Measurements from ENCODE around the gene NFIA.

Gene NFIA

DNA sequence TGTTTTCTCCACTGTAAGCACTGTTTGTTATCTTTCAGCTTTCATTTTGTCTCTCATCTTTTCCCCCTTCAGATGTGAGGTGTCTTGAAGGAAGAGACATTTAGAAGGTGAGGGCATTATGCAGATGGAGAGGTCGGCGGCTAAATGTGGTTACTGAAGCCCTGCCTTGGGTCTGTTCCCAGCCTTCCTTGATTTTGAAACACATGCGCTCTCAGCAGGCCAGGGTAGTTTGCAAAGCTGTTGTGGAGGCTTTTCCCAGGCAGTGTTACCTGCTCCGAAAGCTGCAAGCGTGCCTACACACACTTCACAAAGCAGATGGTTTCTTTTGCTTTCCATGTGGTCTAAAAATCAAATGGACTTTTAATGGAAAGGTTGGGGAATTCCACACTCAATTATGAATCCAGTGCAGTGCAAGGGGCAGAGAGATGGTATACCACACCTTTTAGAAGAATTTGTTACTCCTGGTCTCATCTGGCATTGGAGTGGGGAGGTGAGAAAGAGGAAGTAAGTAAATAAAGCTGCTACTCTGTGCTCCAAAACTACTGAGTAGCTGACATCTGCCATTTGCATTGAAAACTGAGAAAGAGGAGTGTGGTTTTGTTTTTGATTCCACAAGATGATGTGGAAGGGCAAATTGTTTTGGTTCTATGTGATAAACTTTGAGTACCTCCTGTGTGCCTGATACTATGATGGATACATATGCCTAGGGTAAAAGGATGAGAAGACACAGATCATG is 91.9 kb downstream of the NFIA start:
- H2AFZ ChIP-seq (ENCODE audit: low read depth, low read length): no peak overlapping the region
- H3K9me3 ChIP-seq (ENCODE audit: low read length): no peaks in the 10 kb centered on the region
- no peak overlapping the region for H3K4me3 ChIP-seq (ENCODE audit: low read length)
- no peaks in the 10 kb centered on the region for H3K36me3 ChIP-seq (ENCODE audit: insufficient read depth, low read length)
- no peaks in the 10 kb centered on the region for H3K27me3 ChIP-seq (ENCODE audit: insufficient read depth, low read length)
- H3K4me1 ChIP-seq (ENCODE audit: insufficient read depth, low read length): no peaks in the 10 kb centered on the region

GRCh38 chr1:61175976-61176375 is 93.6 kb downstream of the NFIA start:
- no peak overlapping the region for H3K4me3 ChIP-seq (ENCODE audit: low read length)
- no peak overlapping the region for H2AFZ ChIP-seq (ENCODE audit: low read depth, low read length)
- H3K9me3 ChIP-seq (ENCODE audit: low read length): no peaks in the 10 kb centered on the region
- no peaks in the 10 kb centered on the region for H3K4me1 ChIP-seq (ENCODE audit: insufficient read depth, low read length)
- H3K36me3 ChIP-seq (ENCODE audit: insufficient read depth, low read length): no peaks in the 10 kb centered on the region
- no peaks in the 10 kb centered on the region for H3K27me3 ChIP-seq (ENCODE audit: insufficient read depth, low read length)

GRCh38 chr1:61181067-61182038 is 99.0 kb downstream of the NFIA start:
- Histone ChIP-seq H3K9me3 (ENCODE audit: low read length) (no peaks in the 10 kb centered on the region), H3K36me3 (ENCODE audit: insufficient read depth, low read length) (no peaks in the 10 kb centered on the region), H3K27me3 (ENCODE audit: insufficient read depth, low read length) (no peaks in the 10 kb centered on the region), H3K4me3 (ENCODE audit: low read length) (no peak overlapping the region), H2AFZ (ENCODE audit: low read depth, low read length) (no peak overlapping the region), H3K4me1 (ENCODE audit: insufficient read depth, low read length) (no peaks in the 10 kb centered on the region)

DNA sequence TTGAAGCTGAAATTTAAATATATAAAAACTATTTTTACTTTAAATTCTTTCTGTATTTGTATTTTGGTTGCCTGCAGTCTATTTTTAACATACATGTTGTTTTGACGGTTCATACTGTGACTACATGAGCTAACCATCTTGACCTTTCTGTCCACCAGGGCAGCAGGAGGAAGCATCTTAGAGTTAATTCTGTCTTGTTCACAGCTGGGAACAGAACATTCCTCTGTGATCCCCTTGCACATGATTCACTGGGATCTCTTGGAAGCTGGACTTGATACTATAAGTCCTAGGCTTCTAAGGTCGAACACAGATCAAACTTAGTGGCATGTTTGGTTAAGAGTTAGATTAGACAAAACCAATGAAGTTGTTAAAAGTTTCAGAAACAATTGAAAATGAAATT is 99.7 kb downstream of the NFIA start:
- no peak overlapping the region for H3K4me3 ChIP-seq (ENCODE audit: low read length)
- H3K36me3 ChIP-seq (ENCODE audit: insufficient read depth, low read length): no peaks in the 10 kb centered on the region
- H3K9me3 ChIP-seq (ENCODE audit: low read length): no peaks in the 10 kb centered on the region
- H3K4me1 ChIP-seq (ENCODE audit: insufficient read depth, low read length): no peaks in the 10 kb centered on the region
- H2AFZ ChIP-seq (ENCODE audit: low read depth, low read length): no peak overlapping the region
- no peaks in the 10 kb centered on the region for H3K27me3 ChIP-seq (ENCODE audit: insufficient read depth, low read length)

DNA sequence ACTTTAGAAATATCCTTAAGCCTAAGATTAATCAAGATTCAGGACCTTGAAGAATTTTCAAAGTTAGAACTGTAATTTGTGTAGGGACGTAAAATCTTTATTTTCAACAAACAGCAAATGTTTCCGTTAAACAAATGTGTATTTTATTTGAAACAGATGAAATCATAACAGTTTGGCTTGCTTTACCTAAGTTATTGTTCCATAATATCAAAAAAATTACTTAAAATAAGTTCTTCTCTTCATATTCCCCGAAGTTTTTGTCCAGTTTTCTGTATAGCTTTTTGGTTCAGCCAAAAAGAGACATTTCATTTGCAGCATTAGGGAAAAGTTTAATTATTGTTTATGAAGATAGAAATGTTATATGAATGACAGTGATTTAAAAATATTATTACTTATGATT is 100.1 kb downstream of the NFIA start:
- Histone ChIP-seq H3K9me3 (ENCODE audit: low read length) (no peaks in the 10 kb centered on the region), H2AFZ (ENCODE audit: low read depth, low read length) (no peak overlapping the region), H3K4me1 (ENCODE audit: insufficient read depth, low read length) (no peaks in the 10 kb centered on the region), H3K4me3 (ENCODE audit: low read length) (no peak overlapping the region), H3K36me3 (ENCODE audit: insufficient read depth, low read length) (no peaks in the 10 kb centered on the region), H3K27me3 (ENCODE audit: insufficient read depth, low read length) (no peaks in the 10 kb centered on the region)

- Histone ChIP-seq H3K9me3 (ENCODE audit: low read length) (no peaks in the 10 kb centered on the region), H2AFZ (ENCODE audit: low read depth, low read length) (no peak overlapping the region), H3K4me3 (ENCODE audit: low read length) (no peak overlapping the region), H3K36me3 (ENCODE audit: insufficient read depth, low read length) (no peaks in the 10 kb centered on the region), H3K27me3 (ENCODE audit: insufficient read depth, low read length) (no peaks in the 10 kb centered on the region), H3K4me1 (ENCODE audit: insufficient read depth, low read length) (no peaks in the 10 kb centered on the region)
Observed at GRCh38 chr1:61183471-61184039, 101.2 kb downstream of the NFIA start.

GRCh38 chr1:61184040-61184713 is 101.8 kb downstream of the NFIA start:
- H3K27me3 ChIP-seq (ENCODE audit: insufficient read depth, low read length): no peaks in the 10 kb centered on the region
- H3K36me3 ChIP-seq (ENCODE audit: insufficient read depth, low read length): no peaks in the 10 kb centered on the region
- no peak overlapping the region for H2AFZ ChIP-seq (ENCODE audit: low read depth, low read length)
- no peaks in the 10 kb centered on the region for H3K4me1 ChIP-seq (ENCODE audit: insufficient read depth, low read length)
- no peak overlapping the region for H3K4me3 ChIP-seq (ENCODE audit: low read length)
- no peaks in the 10 kb centered on the region for H3K9me3 ChIP-seq (ENCODE audit: low read length)

DNA sequence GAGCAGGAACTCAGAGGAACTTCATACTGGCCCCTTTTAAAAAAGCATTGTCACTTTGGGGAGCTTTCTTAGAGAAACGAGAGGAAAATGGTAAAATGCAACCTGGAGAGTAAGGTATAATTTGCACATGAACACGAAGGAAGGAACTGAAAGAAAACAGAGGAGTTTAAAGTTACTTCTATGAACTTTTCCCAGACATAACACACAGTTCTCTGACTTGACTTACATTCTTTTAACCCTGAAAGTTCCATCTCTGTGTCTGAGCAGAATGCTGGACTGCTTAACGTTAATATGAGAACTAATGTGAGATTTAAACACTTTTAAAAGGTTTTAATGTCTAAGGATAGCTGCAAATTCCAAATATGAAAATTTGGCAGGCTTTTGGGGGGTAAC is 102.3 kb downstream of the NFIA start:
- no peaks in the 10 kb centered on the region for H3K4me1 ChIP-seq (ENCODE audit: insufficient read depth, low read length)

GRCh38 chr1:61186753-61187152 is 104.4 kb downstream of the NFIA start:
- Histone ChIP-seq H3K36me3 (ENCODE audit: insufficient read depth, low read length) (no peaks in the 10 kb centered on the region), H3K4me1 (ENCODE audit: insufficient read depth, low read length) (no peaks in the 10 kb centered on the region), H3K27me3 (ENCODE audit: insufficient read depth, low read length) (no peaks in the 10 kb centered on the region), H2AFZ (ENCODE audit: low read depth, low read length) (no peak overlapping the region), H3K9me3 (ENCODE audit: low read length) (no peaks in the 10 kb centered on the region), H3K4me3 (ENCODE audit: low read length) (no peak overlapping the region)

More for the DNA sequence above, 102.3 kb downstream of the NFIA start:
- Histone ChIP-seq H3K4me3 (ENCODE audit: low read length) (no peak overlapping the region), H3K9me3 (ENCODE audit: low read length) (no peaks in the 10 kb centered on the region), H3K27me3 (ENCODE audit: insufficient read depth, low read length) (no peaks in the 10 kb centered on the region), H3K36me3 (ENCODE audit: insufficient read depth, low read length) (no peaks in the 10 kb centered on the region), H2AFZ (ENCODE audit: low read depth, low read length) (no peak overlapping the region)

DNA sequence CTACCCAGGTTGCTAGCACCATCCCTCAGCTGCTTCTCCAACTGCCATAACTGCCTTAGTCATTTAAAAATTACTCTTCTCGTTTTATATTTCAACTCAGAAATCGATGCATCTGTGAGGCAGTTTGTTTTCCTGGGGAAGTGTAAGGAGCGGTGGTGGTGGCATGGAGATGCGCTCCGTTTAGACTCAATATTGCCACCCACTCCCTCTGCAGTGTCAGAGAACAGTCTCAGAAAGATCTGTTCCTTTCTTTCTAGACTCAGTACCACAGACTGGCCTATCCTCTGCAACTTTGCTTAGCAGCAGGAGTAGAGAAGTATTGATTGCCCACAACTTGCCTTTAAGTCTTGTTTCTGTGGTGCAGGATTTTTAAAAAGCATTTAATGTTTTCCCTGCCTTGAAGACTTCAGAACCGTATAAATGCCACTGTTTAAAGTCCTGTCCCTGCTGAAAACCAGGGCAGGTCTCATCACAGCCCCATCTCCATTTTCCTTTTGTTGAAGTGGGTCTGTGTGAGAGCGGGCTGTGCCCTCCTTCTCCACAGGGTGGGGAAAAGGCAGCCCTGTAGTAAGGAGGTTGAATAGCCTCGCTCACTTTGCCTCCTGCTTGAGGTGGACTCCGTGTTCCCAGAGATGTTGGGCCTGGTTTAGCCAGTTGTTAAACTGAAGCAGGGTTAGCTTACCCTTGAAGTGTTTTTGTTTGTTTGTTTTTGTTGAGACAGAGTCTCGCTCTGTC is 105.2 kb downstream of the NFIA start:
- H2AFZ ChIP-seq (ENCODE audit: low read depth, low read length): no peak overlapping the region
- H3K4me3 ChIP-seq (ENCODE audit: low read length): no peak overlapping the region
- H3K36me3 ChIP-seq (ENCODE audit: insufficient read depth, low read length): no peaks in the 10 kb centered on the region
- no peaks in the 10 kb centered on the region for H3K4me1 ChIP-seq (ENCODE audit: insufficient read depth, low read length)
- no peaks in the 10 kb centered on the region for H3K27me3 ChIP-seq (ENCODE audit: insufficient read depth, low read length)
- no peaks in the 10 kb centered on the region for H3K9me3 ChIP-seq (ENCODE audit: low read length)

- no peaks in the 10 kb centered on the region for H3K9me3 ChIP-seq (ENCODE audit: low read length)
- H3K36me3 ChIP-seq (ENCODE audit: insufficient read depth, low read length): no peaks in the 10 kb centered on the region
- no peak overlapping the region for H2AFZ ChIP-seq (ENCODE audit: low read depth, low read length)
- H3K27me3 ChIP-seq (ENCODE audit: insufficient read depth, low read length): no peaks in the 10 kb centered on the region
- H3K4me1 ChIP-seq (ENCODE audit: insufficient read depth, low read length): no peaks in the 10 kb centered on the region
- no peak overlapping the region for H3K4me3 ChIP-seq (ENCODE audit: low read length)
Observed at GRCh38 chr1:61190153-61190552, 107.8 kb downstream of the NFIA start.

DNA sequence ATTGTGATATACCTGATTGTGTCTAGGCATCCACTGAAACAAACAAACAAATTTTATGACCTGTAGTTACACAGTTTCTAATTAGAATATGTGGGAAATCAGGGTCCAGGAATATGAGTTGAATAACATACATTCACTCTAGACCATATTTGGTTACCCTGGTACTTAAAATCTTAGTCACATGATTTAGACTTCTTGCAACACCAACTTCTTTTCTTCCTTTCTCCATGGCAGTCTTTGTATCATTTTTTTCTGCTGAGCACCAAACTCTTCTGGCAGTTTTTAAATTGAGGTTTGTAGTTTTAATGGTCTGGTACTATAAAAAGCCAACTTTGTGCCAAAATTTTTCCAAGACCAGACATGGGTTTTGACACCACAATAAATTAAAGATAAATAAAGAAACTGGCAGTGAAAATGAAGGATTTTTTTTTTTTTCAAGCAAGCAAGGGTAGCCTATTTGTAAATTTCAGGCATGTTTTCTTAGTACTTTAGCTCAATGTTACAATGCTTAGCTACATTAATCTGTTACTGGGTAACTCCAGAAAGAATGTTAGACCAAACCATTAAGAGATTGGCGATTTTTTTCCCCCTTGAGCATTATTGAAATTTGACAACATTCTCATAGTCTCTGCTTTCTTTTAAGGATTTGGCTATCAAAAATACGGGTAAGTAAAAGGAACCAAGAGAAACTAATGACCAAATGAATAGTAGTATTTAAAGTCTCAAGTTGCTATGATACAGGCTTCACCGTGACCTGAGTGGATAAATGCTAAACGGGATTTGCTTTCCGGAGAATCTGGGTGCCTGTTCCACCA is 108.5 kb downstream of the NFIA start:
- H2AFZ ChIP-seq (ENCODE audit: low read depth, low read length): no peak overlapping the region
- H3K4me1 ChIP-seq (ENCODE audit: insufficient read depth, low read length): no peaks in the 10 kb centered on the region
- no peak overlapping the region for H3K4me3 ChIP-seq (ENCODE audit: low read length)
- H3K9me3 ChIP-seq (ENCODE audit: low read length): no peaks in the 10 kb centered on the region
- no peaks in the 10 kb centered on the region for H3K27me3 ChIP-seq (ENCODE audit: insufficient read depth, low read length)
- H3K36me3 ChIP-seq (ENCODE audit: insufficient read depth, low read length): no peaks in the 10 kb centered on the region
